Neural progenitor cell (in vitro differentiated cells): ENCODE data around the gene ABHD6. TPM values are rescaled to one million over a fixed set of nuclear protein-coding genes. Genes with fewer than 3 reads are reported as not detected.

Experiments
- DNase-seq: peaks from one replicate; pipeline ENCODE4 v3.0.0-alpha.2; 2016; ENCODE audit warnings: low spot score
- H2AFZ ChIP-seq: fragments of 200-600 bp; sonication (generic); replicated peaks from 2 replicates; pipeline ENCODE4 v1.6.1; 2016; ENCODE audit warnings: antibody characterized with exemption
- H3F3A ChIP-seq: fragments of 200-600 bp; sonication (generic); 2 replicates; pipeline ENCODE4 v1.6.1; 2016; ENCODE audit warnings: antibody characterized with exemption, low read depth
- H3K27ac ChIP-seq: fragments of 200-600 bp; sonication (generic); 2 replicates; pipeline ENCODE4 v1.5.1; 2016; ENCODE audit warnings: mild to moderate bottlenecking
- H3K27me3 ChIP-seq: fragments of 200-600 bp; sonication (generic); 2 replicates; pipeline ENCODE4 v1.6.1; 2016; ENCODE audit warnings: mild to moderate bottlenecking, moderate library complexity
- H3K36me3 ChIP-seq: fragments of 200-600 bp; sonication (generic); 2 replicates; pipeline ENCODE4 v1.5.1; 2016
- H3K4me1 ChIP-seq: fragments of 200-600 bp; sonication (generic); 2 replicates; pipeline ENCODE4 v1.6.1; 2016; ENCODE audit warnings: mixed run types
- H3K4me2 ChIP-seq: fragments of 200-600 bp; sonication (generic); 2 replicates; pipeline ENCODE4 v1.6.1; 2016
- H3K4me3 ChIP-seq: fragments of 200-600 bp; sonication (generic); 2 replicates; pipeline ENCODE4 v1.5.1; 2016
- H3K79me2 ChIP-seq: fragments of 200-600 bp; sonication (generic); 2 replicates; pipeline ENCODE4 v1.6.1; 2016; ENCODE audit warnings: low read depth
- H3K9ac ChIP-seq: fragments of 200-600 bp; sonication (generic); 2 replicates; pipeline ENCODE4 v1.6.1; 2016
- H3K9me3 ChIP-seq: fragments of 200-600 bp; sonication (generic); 2 replicates; pipeline ENCODE4 v1.5.1; 2016; ENCODE audit warnings: low read depth
- H4K20me1 ChIP-seq: fragments of 200-600 bp; sonication (generic); 2 replicates; pipeline ENCODE4 v1.6.1; 2016; ENCODE audit warnings: low read depth
- H3K27ac Mint-ChIP-seq: 3 replicates; pipeline ENCODE4 v1.8.0; 2021; ENCODE audit warnings: mixed read lengths
- H3K27me3 Mint-ChIP-seq: 2 replicates; pipeline ENCODE4 v1.8.0; 2022; ENCODE audit warnings: low read depth, mild to moderate bottlenecking, inconsistent platforms, moderate library complexity, mixed read lengths; ENCODE audit not compliant: insufficient read depth
- H3K36me3 Mint-ChIP-seq: 3 replicates; pipeline ENCODE4 v1.8.0; 2021; ENCODE audit warnings: mixed read lengths
- H3K4me1 Mint-ChIP-seq: 3 replicates; pipeline ENCODE4 v1.8.0; 2021; ENCODE audit warnings: mixed read lengths
- H3K4me3 Mint-ChIP-seq: 3 replicates; pipeline ENCODE4 v1.8.0; 2021; ENCODE audit warnings: mild to moderate bottlenecking, moderate library complexity, mixed read lengths
- H3K9me3 Mint-ChIP-seq: 3 replicates; pipeline ENCODE4 v1.8.0; 2020; ENCODE audit warnings: mixed read lengths
- EZH2 ChIP-seq: fragments of 200-600 bp; sonication (generic); IDR thresholded peaks from 2 replicates; pipeline ENCODE4 v1.6.1; 2017; ENCODE audit warnings: antibody characterized with exemption, mild to moderate bottlenecking, moderate library complexity
- EZH2phosphoT487 ChIP-seq: fragments of 200-600 bp; sonication (generic); IDR thresholded peaks from 2 replicates; pipeline ENCODE4 v1.6.1; 2017; ENCODE audit warnings: antibody characterized with exemption
- total RNA-seq: library from RNA; depleted of rRNA; stranded (reverse); fragments of >200 nt; gene quantifications from 2 replicates; pipeline ENCODE4 v1.2.3, GENCODE V29; 2015; ENCODE audit warnings: low replicate concordance
- TF ChIP-seq, protein P1 (sequence below): fragments of 200-600 bp; sonication (generic); IDR thresholded peaks from 2 replicates; pipeline ENCODE4 v1.5.1; 2017; ENCODE audit warnings: antibody characterized with exemption, mild to moderate bottlenecking

The ABHD6 gene
- total RNA-seq, 1 donor from 2014 or later, result 21.5 TPM

DNA sequence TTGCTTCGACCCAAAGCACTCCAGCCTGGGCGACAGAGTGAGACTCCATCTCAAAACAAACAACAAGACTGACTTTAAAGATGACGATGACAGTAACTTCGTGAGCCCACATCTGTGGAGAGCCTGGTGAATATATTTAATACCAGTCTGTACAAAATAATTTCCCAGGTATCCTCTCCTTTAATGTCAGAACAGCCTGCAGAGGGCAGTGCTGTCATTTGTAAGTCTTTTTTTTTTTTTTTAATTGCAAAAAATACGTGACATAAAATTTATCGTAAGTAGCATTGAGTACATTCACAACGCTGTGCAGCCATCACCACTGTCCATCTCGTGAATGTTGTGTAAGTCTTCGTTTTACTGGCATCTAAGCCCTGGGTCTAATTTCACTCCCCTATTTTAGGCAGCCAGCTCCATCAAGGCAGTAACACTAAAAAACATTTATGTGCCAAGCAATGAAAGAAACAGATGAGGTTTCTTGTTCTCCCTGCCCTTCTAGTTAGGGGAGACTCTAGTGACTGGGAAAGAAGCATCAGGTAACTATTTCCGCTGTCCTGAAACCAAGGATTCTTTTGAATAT lies 70.1 kb downstream of the ABHD6 start:
- no peak overlapping the region for H3K27ac ChIP-seq
- peaks cover 14% of the 10 kb centered on the region for H3K36me3 Mint-ChIP-seq
- H3K27ac Mint-ChIP-seq, result no peak overlapping the region
- H3K4me1 ChIP-seq, result peaks cover 7% of the 10 kb centered on the region
- H3K27me3 Mint-ChIP-seq, result peaks cover 4% of the 10 kb centered on the region
- H3K4me3 ChIP-seq, result peak overlapping the region; percentile 78
- H3K4me3 Mint-ChIP-seq, result peak overlapping the region; percentile 98
- no peak for TF ChIP-seq EZH2phosphoT487
- TF ChIP-seq, protein P1, sequence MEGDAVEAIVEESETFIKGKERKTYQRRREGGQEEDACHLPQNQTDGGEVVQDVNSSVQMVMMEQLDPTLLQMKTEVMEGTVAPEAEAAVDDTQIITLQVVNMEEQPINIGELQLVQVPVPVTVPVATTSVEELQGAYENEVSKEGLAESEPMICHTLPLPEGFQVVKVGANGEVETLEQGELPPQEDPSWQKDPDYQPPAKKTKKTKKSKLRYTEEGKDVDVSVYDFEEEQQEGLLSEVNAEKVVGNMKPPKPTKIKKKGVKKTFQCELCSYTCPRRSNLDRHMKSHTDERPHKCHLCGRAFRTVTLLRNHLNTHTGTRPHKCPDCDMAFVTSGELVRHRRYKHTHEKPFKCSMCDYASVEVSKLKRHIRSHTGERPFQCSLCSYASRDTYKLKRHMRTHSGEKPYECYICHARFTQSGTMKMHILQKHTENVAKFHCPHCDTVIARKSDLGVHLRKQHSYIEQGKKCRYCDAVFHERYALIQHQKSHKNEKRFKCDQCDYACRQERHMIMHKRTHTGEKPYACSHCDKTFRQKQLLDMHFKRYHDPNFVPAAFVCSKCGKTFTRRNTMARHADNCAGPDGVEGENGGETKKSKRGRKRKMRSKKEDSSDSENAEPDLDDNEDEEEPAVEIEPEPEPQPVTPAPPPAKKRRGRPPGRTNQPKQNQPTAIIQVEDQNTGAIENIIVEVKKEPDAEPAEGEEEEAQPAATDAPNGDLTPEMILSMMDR, result peak; percentile 76
- H4K20me1 ChIP-seq, result peaks cover 38% of the 10 kb centered on the region
- H3K4me1 Mint-ChIP-seq, result peaks cover 19% of the 10 kb centered on the region
- no peak overlapping the region for H2AFZ ChIP-seq
- DNase-seq, result peak; percentile 54
- peaks cover 4% of the 10 kb centered on the region for H3K36me3 ChIP-seq
- H3K9me3 Mint-ChIP-seq, result no peaks in the 10 kb centered on the region
- H3F3A ChIP-seq, result no peaks in the 10 kb centered on the region
- no peaks in the 10 kb centered on the region for H3K9me3 ChIP-seq
- peaks cover 6% of the 10 kb centered on the region for H3K27me3 ChIP-seq
- H3K9ac ChIP-seq, result peak overlapping the region; percentile 72
- H3K4me2 ChIP-seq, result peak overlapping the region; percentile 83
- H3K79me2 ChIP-seq, result peaks cover 57% of the 10 kb centered on the region

DNA sequence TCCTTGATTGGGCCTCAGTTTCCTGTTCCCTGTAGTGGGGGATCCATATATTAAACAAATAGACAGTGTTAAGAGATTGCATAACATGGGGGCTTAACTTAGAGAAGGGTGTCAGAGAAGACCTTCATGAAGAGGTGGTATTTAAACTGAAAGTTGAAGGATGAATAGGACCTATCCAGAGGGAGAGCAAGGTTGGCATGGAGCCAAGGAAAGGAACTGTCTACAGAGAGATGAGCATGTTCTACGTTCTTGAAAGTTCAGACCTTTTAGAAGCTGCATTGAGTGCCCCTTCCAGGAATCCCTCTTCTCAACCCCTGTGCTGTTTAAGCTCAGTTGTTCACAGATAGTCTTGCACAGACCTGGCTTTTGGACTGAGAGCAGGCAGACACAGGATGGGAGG lies 71.1 kb downstream of the ABHD6 start:
- Mint-ChIP-seq H3K4me3 (peak overlapping the region; percentile 5), H3K27me3 (peaks cover 2% of the 10 kb centered on the region), H3K9me3 (no peaks in the 10 kb centered on the region), H3K27ac (no peak overlapping the region), H3K36me3 (peaks cover 19% of the 10 kb centered on the region), H3K4me1 (peaks cover 19% of the 10 kb centered on the region)
- Histone ChIP-seq H3K9me3 (no peaks in the 10 kb centered on the region), H2AFZ (no peak overlapping the region), H3K79me2 (peaks cover 63% of the 10 kb centered on the region), H3K4me1 (peaks cover 7% of the 10 kb centered on the region), H3F3A (no peaks in the 10 kb centered on the region), H4K20me1 (peaks cover 38% of the 10 kb centered on the region), H3K27ac (no peak overlapping the region), H3K27me3 (no peaks in the 10 kb centered on the region), H3K4me2 (no peak overlapping the region), H3K36me3 (peaks cover 4% of the 10 kb centered on the region), H3K4me3 (no peak overlapping the region), H3K9ac (no peak overlapping the region)
- no peak for DNase-seq
- no peak for TF ChIP-seq EZH2phosphoT487
- no peak for TF ChIP-seq EZH2
- TF ChIP-seq, protein P1, result no peak

- DNase-seq, result no peak
- peaks cover 4% of the 10 kb centered on the region for H3K36me3 ChIP-seq
- H4K20me1 ChIP-seq, result peaks cover 12% of the 10 kb centered on the region
- H3K27me3 ChIP-seq, result no peaks in the 10 kb centered on the region
- H3K36me3 Mint-ChIP-seq, result peaks cover 23% of the 10 kb centered on the region
- peaks cover 20% of the 10 kb centered on the region for H3F3A ChIP-seq
- no peaks in the 10 kb centered on the region for H3K9me3 Mint-ChIP-seq
- H3K27ac ChIP-seq, result no peak overlapping the region
- peaks cover 5% of the 10 kb centered on the region for H3K4me1 Mint-ChIP-seq
- peaks cover 11% of the 10 kb centered on the region for H3K4me1 ChIP-seq
- H3K27ac Mint-ChIP-seq, result no peak overlapping the region
- no peak overlapping the region for H3K4me3 Mint-ChIP-seq
- no peak overlapping the region for H3K4me3 ChIP-seq
- H3K79me2 ChIP-seq, result peaks cover 15% of the 10 kb centered on the region
- H3K9ac ChIP-seq, result no peak overlapping the region
- TF ChIP-seq, protein P1, result no peak
- TF ChIP-seq EZH2, result no peak
- no peak for TF ChIP-seq EZH2phosphoT487
- H3K4me2 ChIP-seq, result no peak overlapping the region
- peaks cover 2% of the 10 kb centered on the region for H3K27me3 Mint-ChIP-seq
- no peaks in the 10 kb centered on the region for H3K9me3 ChIP-seq
- H2AFZ ChIP-seq, result no peak overlapping the region
These were observed 80.2 kb downstream of the ABHD6 start for GRCh38 chr3:58317811-58318210.
